ENCODE data around the gene CAPN14. TPM values are rescaled to one million over a fixed set of nuclear protein-coding genes. Genes with fewer than 3 reads are reported as not detected.

The CAPN14 gene
- under 1 TPM in 1 of 2 donors, not detected in 1; 0.08 TPM for total RNA-seq

GRCh38 chr2:31217465-31218200, at the start of gene CAPN14:
Gene CAPN14, minus strand, starts transcription at chr2:31217515. Its CDS starts 12,068 bp downstream, at chr2:31205447.
- no peak for TF ChIP-seq CTCF (IDR thresholded peaks at IDR 0.05)
- intact Hi-C loops (cut with DNase I) = no loop called here
- no peak within 1 kb of the TSS for H3K9ac ChIP-seq (ENCODE audit: low read depth in 2 of 2, low read length in 2 of 2)
- no peak within 1 kb of the TSS for H3K27ac ChIP-seq
- H3K27me3 ChIP-seq = no peaks in the 10 kb centered on the region
- no peaks in the 10 kb centered on the region for H3K9me3 ChIP-seq
- H3K4me1 ChIP-seq = no peaks in the 10 kb centered on the region
- no peak for DNase-seq
- no peaks in the 10 kb centered on the region for H3K36me3 ChIP-seq
- no peak within 1 kb of the TSS for H3K4me3 ChIP-seq

GRCh38 chr2:31266804-31267203, 49.5 kb upstream of the CAPN14 start:
- no peak for TF ChIP-seq CTCF (IDR thresholded peaks at IDR 0.05)
- Histone ChIP-seq H3K36me3 (no peaks in the 10 kb centered on the region), H3K9me3 (no peaks in the 10 kb centered on the region), H3K27ac (no peak overlapping the region), H3K4me3 (no peak overlapping the region), H3K27me3 (no peaks in the 10 kb centered on the region), H3K9ac (ENCODE audit: low read depth in 2 of 2, low read length in 2 of 2) (no peak overlapping the region), H3K4me1 (no peaks in the 10 kb centered on the region)
- intact Hi-C loops (cut with DNase I) = no loop called here
- DNase-seq = no peak

- DNase-seq = no peak
- no peak overlapping the region for H3K27ac ChIP-seq
- intact Hi-C loops (cut with DNase I) = no loop called here
- no peak overlapping the region for H3K9ac ChIP-seq (ENCODE audit: low read depth in 2 of 2, low read length in 2 of 2)
- no peak for TF ChIP-seq CTCF (IDR thresholded peaks at IDR 0.05)
- H3K4me1 ChIP-seq = no peaks in the 10 kb centered on the region
- H3K36me3 ChIP-seq = no peaks in the 10 kb centered on the region
- no peaks in the 10 kb centered on the region for H3K27me3 ChIP-seq
- H3K4me3 ChIP-seq = no peak overlapping the region
- H3K9me3 ChIP-seq = no peaks in the 10 kb centered on the region
Measured at GRCh38 chr2:31265234-31265633, 47.9 kb upstream of the CAPN14 start.

- TF ChIP-seq CTCF (IDR thresholded peaks at IDR 0.05) = no peak
- H3K27me3 ChIP-seq = no peaks in the 10 kb centered on the region
- no peak overlapping the region for H3K9ac ChIP-seq (ENCODE audit: low read depth in 2 of 2, low read length in 2 of 2)
- no peaks in the 10 kb centered on the region for H3K36me3 ChIP-seq
- DNase-seq = no peak
- H3K27ac ChIP-seq = no peak overlapping the region
- H3K4me1 ChIP-seq = no peaks in the 10 kb centered on the region
- intact Hi-C loops (cut with DNase I) = no loop called here
- H3K9me3 ChIP-seq = no peaks in the 10 kb centered on the region
- no peak overlapping the region for H3K4me3 ChIP-seq
Measured at GRCh38 chr2:31263636-31264190, 46.4 kb upstream of the CAPN14 start.

GRCh38 chr2:31260870-31261269, 43.6 kb upstream of the CAPN14 start:
- H3K9me3 ChIP-seq = no peaks in the 10 kb centered on the region
- H3K36me3 ChIP-seq = no peaks in the 10 kb centered on the region
- no peak overlapping the region for H3K9ac ChIP-seq (ENCODE audit: low read depth in 2 of 2, low read length in 2 of 2)
- no peak overlapping the region for H3K27ac ChIP-seq
- no peak for DNase-seq
- TF ChIP-seq CTCF (IDR thresholded peaks at IDR 0.05) = no peak
- intact Hi-C loops (cut with DNase I) = no loop called here
- H3K4me1 ChIP-seq = no peaks in the 10 kb centered on the region
- no peaks in the 10 kb centered on the region for H3K27me3 ChIP-seq
- H3K4me3 ChIP-seq = no peak overlapping the region

Data from colonic mucosa (tissue), 4 donors.